NCI-H146 treated with DMSO at 0.1 percent for 48 hours (cell line): ENCODE measurements around the gene CYP19A1.

Source experiments
- DNase-seq: peaks from one replicate; lab custom pipeline; 2025; ENCODE audit not compliant: unreplicated experiment; lab: John Stamatoyannopoulos, UW

CYP19A1 gene

DNA sequence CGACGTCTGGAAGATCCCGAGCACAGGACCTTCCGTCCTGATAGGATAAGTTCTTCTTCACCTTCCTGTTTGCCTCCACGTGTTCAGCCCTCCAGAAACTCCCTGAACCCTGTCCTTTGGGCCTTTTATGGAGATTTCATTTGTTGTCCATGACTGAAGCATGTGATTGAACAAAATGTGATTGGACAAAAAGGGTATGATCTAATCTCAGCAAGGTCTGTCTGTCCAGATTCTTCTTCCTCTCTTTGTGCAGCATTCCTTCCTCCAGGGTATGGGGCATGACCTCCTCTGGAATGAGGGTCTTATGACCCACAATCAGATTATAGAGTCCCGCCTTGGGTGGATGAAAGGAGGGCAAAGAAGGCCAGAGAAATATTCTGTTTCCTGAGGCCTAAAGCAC is at the start of gene CYP19A1:
Gene CYP19A1, minus strand, starts transcription at position 101 of the 400 bp plus-strand sequence. CDS start 95,684 bp downstream, outside the sequence.
- DNase-seq = no peak

DNA sequence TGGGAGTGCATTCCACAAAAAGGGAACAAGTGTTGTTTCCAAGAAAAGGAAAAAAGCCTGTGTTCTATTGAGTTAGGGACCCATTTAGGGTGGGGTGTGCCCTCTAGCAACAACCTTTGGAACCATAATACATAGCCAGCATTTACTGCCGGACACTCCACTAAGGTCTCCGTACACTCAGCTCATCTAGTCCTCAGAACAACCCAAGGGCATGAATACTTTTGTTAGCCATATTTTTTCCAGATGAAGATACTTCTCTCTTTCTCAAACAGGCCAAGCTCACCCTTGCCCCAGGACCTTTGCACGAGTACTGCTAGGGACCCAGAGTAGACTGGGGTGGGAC is 49.3 kb upstream of the CYP19A1 start:
- no peak for DNase-seq

- no peak for DNase-seq
These were observed 48.7 kb upstream of the CYP19A1 start for GRCh38 chr15:51386960-51387698.

GRCh38 chr15:51386486-51386885 is 48.1 kb upstream of the CYP19A1 start:
- DNase-seq = no peak

GRCh38 chr15:51386029-51386428 is 47.6 kb upstream of the CYP19A1 start:
- no peak for DNase-seq

DNA sequence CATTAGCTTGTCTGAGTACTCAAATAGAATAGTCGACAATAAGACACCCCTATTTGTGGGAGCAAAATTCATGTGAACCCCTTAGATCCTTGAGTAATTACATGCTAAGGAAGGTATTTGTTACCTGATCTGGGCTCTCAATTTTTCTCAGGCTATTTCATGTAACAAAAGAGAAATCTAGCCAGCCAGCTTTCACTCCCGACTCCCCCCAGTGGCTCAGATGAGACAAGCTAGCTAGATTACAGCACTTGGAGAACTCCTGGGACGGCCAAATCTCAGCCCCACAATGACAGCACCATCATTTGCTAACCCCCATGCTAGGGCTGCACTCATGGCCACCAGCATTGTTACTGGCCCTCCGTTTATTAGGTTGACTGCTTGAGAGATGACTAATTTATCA is 44.4 kb upstream of the CYP19A1 start:
- peak; percentile 9 for DNase-seq

DNA sequence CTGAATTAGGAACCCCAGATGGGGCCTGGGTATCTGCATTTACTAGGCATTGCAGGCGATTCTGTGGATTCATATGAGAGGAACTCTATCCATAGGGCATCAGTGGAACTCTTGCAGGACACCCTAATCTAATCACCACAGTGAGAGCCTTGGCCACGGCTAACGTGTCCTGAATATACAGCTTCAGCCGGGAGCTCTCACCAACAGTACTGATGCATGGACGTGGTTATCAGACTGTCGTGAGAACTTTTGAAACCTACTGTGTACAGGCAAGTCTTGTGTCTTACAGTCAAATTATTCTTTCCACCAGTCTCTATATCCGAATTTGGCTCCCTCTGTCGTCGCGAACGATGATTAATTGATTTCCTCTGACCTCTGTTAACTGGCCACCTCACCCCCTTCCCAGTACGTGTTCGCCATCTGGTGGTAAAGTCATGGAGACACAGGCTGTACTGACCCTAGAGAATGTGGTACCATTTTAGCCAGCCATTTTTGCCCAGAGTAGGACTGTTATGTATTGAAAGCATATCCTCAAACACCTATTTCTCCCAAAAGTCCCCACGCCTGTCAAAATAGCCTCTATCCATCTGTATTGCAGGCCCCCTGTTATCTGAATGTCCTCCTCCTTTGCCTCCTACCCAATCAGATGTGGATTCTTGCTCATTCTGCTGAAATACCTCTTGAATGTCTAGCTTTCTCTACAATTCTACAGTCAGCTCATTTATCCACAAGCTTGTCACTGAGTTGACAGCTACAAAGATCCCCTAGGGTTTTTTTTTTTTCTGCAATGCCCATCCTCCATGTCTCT is 42.8 kb upstream of the CYP19A1 start:
- peak; percentile 79 for DNase-seq

GRCh38 chr15:51379390-51379789 is 41.0 kb upstream of the CYP19A1 start:
- no peak for DNase-seq

DNA sequence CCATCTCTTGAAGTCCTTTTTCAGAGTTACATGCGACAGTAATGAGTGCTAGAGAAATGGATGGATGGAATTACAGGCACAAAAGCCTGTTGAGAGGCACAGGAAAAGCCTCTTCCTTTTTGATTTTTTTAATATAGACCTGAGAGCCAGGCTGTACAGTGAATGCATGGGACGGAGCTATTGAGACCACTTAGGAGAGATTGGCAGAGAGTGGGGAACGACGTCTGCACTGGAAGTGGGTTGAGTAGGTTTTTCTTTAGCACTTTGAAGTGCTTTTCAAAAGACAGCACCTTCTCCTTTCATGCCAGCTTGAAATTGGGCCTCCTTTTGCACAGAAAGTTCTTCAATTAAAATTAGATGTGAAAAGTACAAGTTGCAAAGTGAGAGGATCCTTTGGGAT is 40.0 kb upstream of the CYP19A1 start:
- DNase-seq = no peak

DNA sequence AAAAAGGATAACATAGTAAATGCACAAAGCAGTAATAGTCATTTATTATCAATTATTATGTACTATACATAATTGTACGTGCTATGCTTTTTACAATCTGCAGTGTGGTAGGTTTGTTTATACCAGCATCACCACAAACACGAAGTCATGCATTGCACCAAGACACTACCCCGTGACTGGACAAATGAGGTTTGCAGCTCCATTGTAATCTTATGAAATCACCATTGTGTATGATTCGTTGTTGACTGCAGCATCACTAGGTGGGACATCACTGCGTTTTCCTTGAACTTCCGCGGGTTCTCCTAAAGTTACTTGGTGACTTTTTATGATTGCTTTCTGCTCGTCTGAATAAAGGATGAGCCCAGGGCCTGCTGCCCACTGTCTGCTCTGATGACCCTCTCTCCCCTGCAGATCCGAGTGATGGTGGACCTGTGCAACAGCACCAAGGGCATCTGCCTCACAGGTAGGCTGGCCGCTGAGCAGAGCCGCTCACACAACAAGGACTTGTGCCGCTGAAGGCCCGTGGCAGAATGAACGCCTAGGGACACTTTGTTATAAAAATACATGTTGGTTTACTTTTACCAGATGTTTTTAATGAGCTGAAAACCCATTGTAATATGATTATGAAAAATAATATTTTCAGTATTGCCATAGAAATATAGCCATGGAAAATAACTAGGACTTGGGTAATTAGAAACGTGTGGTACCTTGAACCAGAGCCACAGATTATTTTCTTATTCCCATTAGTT is 38.8 kb upstream of the CYP19A1 start:
- no peak for DNase-seq

DNA sequence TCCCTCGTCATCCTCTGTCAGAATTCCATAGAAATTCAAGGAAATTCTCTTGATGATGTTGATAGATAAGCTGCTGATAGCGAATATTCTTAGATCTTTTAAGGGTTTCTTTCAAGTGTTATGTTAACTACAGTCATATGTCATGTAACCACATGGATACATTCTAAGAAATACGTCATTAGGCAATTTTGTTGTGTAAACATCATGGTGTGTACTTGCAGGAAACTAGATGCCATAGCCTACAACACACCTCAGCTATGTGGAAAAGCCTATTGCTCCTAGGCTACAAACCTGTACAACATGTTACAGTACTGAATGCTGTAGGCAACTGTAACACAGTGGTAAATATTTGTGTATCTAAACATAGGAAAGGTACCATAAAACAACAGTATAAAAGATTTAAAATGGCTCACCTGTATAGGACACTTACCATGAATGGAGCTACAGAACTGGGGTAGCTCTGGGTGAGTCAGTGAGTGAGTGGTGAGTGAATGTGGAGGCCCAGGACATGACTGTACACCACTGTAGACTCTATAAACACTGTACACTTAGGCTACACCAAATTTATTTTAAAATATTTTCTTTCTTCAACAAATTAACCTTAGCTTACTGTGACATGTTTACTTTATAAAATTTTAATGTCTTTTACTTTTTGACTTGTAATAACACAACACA is 37.7 kb upstream of the CYP19A1 start:
- no peak for DNase-seq

DNA sequence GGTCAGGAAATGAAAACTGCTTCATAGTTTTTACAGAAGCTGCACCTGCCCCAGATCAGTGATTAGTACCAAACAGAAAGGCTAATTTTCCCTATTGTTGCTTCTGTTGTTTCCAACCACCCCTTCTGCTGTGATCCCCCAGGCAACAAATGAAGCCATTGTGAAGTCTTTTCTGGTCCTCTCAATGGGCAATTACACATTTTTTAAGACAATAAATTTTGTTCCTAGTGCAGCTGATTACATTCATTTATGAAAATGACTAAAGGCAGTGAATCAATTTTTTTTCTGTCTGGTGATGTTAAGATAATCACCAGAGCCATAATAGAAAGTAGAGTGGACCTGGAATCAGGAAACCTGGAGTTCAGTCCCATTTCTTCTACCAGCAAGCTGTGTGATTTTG is 35.7 kb upstream of the CYP19A1 start:
- peak; percentile 94 for DNase-seq

- DNase-seq = no peak
These were observed 32.9 kb upstream of the CYP19A1 start for GRCh38 chr15:51371266-51371665.

DNA sequence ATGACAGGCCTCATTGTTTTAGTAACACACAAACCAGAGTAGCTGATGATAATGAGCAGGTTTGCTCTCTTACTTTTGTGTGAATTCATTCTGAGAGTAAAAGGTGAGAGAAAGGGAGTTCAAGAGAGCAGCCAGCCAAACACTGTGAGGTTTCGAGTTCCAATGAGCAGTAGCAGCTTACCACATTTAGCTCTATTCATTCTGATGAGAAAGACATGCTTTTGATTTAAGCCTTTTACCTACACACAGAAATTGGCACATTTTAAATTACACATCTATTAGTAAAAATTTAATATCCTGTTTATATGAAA is 31.0 kb upstream of the CYP19A1 start:
- no peak for DNase-seq

DNA sequence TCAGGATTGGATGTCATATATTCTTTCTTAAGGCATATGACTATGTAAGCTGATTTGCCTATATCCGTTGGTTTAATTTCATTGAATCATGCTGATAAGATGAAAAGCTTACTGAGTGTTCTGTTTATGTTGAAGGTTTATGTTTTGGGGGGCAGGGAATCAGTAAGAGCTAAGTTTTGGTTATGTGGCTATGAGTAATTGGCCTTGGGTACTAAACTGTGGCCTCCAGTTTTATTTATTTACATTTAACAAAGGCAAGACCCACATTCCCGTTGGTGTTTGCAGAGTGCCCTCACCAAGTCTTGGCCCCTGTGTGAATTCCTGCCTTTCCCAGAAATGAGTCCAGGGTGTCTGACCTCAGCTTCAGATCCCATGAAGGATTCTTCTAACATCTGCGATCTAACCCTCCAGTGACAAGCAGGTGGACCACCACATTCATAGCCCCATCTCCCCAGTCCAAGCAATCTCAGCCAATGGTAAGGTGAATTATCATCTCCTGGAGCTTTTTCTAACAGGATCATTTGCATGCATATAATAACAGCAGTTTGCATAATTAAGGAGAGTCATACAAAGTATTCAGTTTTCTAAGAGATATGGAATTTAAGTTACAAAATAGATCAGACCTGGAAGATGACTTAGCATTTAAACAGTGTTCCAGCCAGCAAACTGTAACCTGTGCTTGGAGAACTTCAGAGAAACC is 30.5 kb upstream of the CYP19A1 start:
- no peak for DNase-seq

DNA sequence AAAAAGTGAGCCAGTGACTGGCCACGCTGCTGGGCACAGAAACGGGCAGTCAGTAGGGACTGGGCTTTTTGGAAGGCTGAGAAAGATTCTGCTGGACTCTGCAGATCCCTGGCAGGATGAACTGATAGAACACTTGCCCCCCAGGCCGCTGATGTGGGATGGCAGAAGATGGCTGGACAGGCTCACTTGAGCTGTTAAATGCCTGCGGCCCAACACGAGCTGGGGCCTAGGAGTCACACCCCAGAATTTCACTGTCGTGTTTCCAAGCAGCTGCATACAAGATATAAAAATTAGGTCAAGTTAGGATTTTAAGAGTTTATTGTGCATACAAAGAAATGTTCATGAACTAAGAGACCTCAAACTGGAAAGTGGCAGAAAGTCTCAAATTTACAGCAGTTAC is 29.9 kb upstream of the CYP19A1 start:
- DNase-seq = no peak

- DNase-seq = peak; percentile 26
These were observed 29.1 kb upstream of the CYP19A1 start for GRCh38 chr15:51367322-51367976.

DNA sequence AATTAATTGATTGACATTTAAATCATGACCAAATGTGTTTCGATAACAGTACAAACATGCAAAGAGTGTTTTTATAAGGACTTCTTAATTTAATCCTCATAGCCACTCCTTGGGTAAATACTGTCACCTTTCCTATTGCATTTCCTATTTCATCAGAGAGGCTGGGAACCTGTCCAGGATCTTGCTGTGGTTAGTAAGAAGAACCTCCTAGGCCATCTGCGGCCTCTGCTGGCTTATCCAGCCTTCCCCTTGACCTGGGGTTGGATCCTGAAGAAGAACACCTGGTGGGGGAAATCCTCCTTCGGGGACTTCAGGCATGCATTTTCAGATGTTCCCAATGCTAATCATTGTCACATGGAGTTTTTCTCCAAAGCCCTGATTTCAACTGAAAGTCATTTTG is 28.5 kb upstream of the CYP19A1 start:
- DNase-seq = no peak

GRCh38 chr15:51366071-51366470 is 27.7 kb upstream of the CYP19A1 start:
- no peak for DNase-seq

DNA sequence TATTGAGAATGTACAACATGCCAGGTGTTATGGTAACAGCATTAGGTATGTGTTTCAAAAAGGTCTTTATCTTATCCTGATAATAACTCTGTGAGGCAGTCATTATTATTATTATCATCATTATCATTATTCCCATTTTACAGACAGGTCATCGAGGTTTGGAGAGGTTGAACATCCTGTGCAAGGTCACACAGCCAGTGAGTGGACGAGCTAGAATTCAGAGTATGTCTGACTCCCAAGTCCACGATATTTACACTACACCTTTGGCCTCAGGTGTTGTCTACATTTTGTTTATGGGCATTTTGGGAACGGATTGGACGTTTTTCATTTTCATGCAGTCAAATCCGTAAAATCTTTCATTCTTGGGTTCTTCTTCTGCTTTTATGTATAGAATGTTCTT is 27.0 kb upstream of the CYP19A1 start:
- no peak for DNase-seq
